Spleen (tissue), 11 donors: ENCODE results near the gene CAMK2B. TPM values are rescaled to one million over a fixed set of nuclear protein-coding genes. Genes with fewer than 3 reads are reported as not detected.

ENCODE experiments used
- DNase-seq: peaks from one replicate; pipeline ENCODE4 v3.0.0-alpha.2; 2020
- H3K27ac ChIP-seq, 8 donors: fragments of 200-600 bp; sonication (generic) in 7 of 8; 1 replicate in 4 of 8; 2 replicates in 4 of 8; pipeline versions ENCODE4 v1.5.0 to v1.8.0; 2016 to 2021; ENCODE audit warnings: inconsistent platforms in 4 of 8, mild to moderate bottlenecking in 4 of 8, moderate library complexity in 1 of 8
- H3K27me3 ChIP-seq, 7 donors: fragments of 200-600 bp; sonication (generic) in 6 of 7; replicated peaks in 1 of 7; 1 replicate in 4 of 7; 2 replicates in 3 of 7; pipeline versions ENCODE4 v1.5.0 to v1.8.0; 2016 to 2021; ENCODE audit warnings: inconsistent platforms in 3 of 7, mild to moderate bottlenecking in 1 of 7
- H3K36me3 ChIP-seq, 6 donors: fragments of 200-600 bp; sonication (generic) in 5 of 6; 1 replicate in 4 of 6; 2 replicates in 2 of 6; pipeline versions ENCODE4 v1.5.0 to v1.8.0; 2016 to 2021; ENCODE audit warnings: inconsistent platforms in 2 of 6
- H3K4me1 ChIP-seq, 6 donors: fragments of 200-600 bp; sonication (generic) in 5 of 6; 1 replicate in 3 of 6; 2 replicates in 3 of 6; pipeline versions ENCODE4 v1.5.0 to v1.8.0; 2016 to 2021; ENCODE audit warnings: inconsistent platforms in 3 of 6
- H3K4me3 ChIP-seq, 8 donors: fragments of 200-600 bp; sonication (generic) in 7 of 8; 1 replicate in 4 of 8; 2 replicates in 4 of 8; pipeline versions ENCODE4 v1.5.0 to v1.8.0; 2016 to 2021; ENCODE audit warnings: inconsistent platforms in 4 of 8, mild to moderate bottlenecking in 4 of 8, moderate library complexity in 2 of 8
- H3K9me3 ChIP-seq, 8 donors: fragments of 200-600 bp; sonication (generic) in 7 of 8; 1 replicate in 4 of 8; 2 replicates in 4 of 8; pipeline versions ENCODE4 v1.5.0 to v1.8.0; 2016 to 2021; ENCODE audit warnings: inconsistent platforms in 4 of 8
- CTCF ChIP-seq, 11 experiments: fragments of 200-600 bp in 7 of 11; fragments of 450-650 bp in 4 of 11; sonication (generic) in 4 of 11; IDR thresholded peaks in 8 of 11; conservative IDR thresholded peaks in 3 of 11; 1 replicate in 7 of 11; 2 replicates in 4 of 11; pipeline versions ENCODE4 v1.4.0 to v1.8.0; 2016 to 2021; ENCODE audit warnings: antibody characterized with exemption in 11 of 11, inconsistent platforms in 4 of 11, mild to moderate bottlenecking in 1 of 11
- POLR2A ChIP-seq, 3 donors: fragments of 450-650 bp; IDR thresholded peaks; one replicate each; pipeline ENCODE4 v1.5.1; 2017; ENCODE audit warnings: antibody characterized with exemption in 3 of 3, mild to moderate bottlenecking in 1 of 3
- POLR2AphosphoS5 ChIP-seq, 3 donors: sonication (generic); formaldehyde crosslinking; IDR thresholded peaks; one replicate each; pipeline ENCODE4 v1.5.1; 2017; ENCODE audit warnings: antibody characterized with exemption in 3 of 3
- WGBS, 5 donors: extraction: QIAGEN DNeasy Blood & Tissue Kit in 3 of 5; methylation state at CpG; one replicate each; pipeline versions ENCODE4 v1.1.5 to v1.1.7; 2013 to 2018; 5-methylcytosine and 5-hydroxymethylcytosine counted together
- intact Hi-C: fragments of 100-400 bp; cut with DNase I; formaldehyde crosslinking; loops from one replicate; pipeline ENCODE4 v1.15.0; 2023; ENCODE audit warnings: low total_unique reads
- polyA plus RNA-seq, 3 donors: library from polyadenylated mRNA; stranded (reverse); fragments of 200-250 nt; gene quantifications; one replicate each; pipeline ENCODE4 v1.2.1, GENCODE V29; 2013
- total RNA-seq, 7 donors: library from RNA; depleted of rRNA in 3 of 7; stranded (reverse); fragments of >200 nt in 3 of 7; fragmentation: NEBNext Ultra II Directional in 4 of 7; extraction: Animal tissue kit (Norgen Biotek cat#: 25700) in 4 of 7; gene quantifications; one replicate each; pipeline versions ENCODE4 v1.1.0 to v1.2.1, GENCODE V29; 2016 to 2021
- donor health status: healthy with polysubstance abuse.
- donor health status: DM: no; HTN: no; CAD: no; lungs with moderate emphysema.
- donor health status: DM: no; HTN: no; CAD: no.
- donor health status: Bipolar disorder and iron deficiency.
- donor health status: healthy.
- donor health status: DM: no; HTN: no; CAD: no.
- donor health status: DM: yes; HTN: yes; CAD: no.

The CAMK2B gene
- total and polyA plus RNA-seq, 10 donors: 0.20 to 2.9 (median 0.61) TPM; not detected in 2

GRCh38 chr7:44224974-44225565 is 100.3 kb downstream of the CAMK2B start:
- intact Hi-C loops: no loop called here
- Histone ChIP-seq H3K36me3 (no peaks in the 10 kb centered on the region), H3K27me3 (peaks cover 0 to 26% (median 13%) of the 10 kb centered on the region in 7 donors), H3K4me1 (no peaks in the 10 kb centered on the region), H3K4me3 (no peak overlapping the region), H3K9me3 (no peaks in the 10 kb centered on the region), H3K27ac (no peak overlapping the region)
- DNase-seq: peak; percentile 52
- WGBS, 5 donors: 62 to 78% (median 73%) methylated on average over 10 of the region's 10 CpGs
- TF ChIP-seq POLR2AphosphoS5 (IDR thresholded peaks at IDR 0.05): no peak
- TF ChIP-seq POLR2A (IDR thresholded peaks at IDR 0.05): no peak
- no peak for TF ChIP-seq CTCF (IDR thresholded peaks at IDR 0.05 in 8 of 11, conservative IDR thresholded peaks at IDR 0.05 in 3 of 11)

GRCh38 chr7:44224080-44224973 is 101.1 kb downstream of the CAMK2B start:
- Histone ChIP-seq H3K9me3 (no peaks in the 10 kb centered on the region), H3K27ac (no peak overlapping the region), H3K4me1 (no peaks in the 10 kb centered on the region), H3K4me3 (no peak overlapping the region), H3K27me3 (peaks cover 0 to 26% (median 13%) of the 10 kb centered on the region in 7 donors), H3K36me3 (no peaks in the 10 kb centered on the region)
- intact Hi-C loops: no loop called here
- TF ChIP-seq POLR2AphosphoS5 (IDR thresholded peaks at IDR 0.05) (no peak), POLR2A (IDR thresholded peaks at IDR 0.05) (no peak), CTCF (IDR thresholded peaks at IDR 0.05 in 8 of 11, conservative IDR thresholded peaks at IDR 0.05 in 3 of 11) (no peak)
- DNase-seq: peak; percentile 48
- WGBS, 5 donors: 77 to 85% (median 84%) methylated on average over 16 to 18 of the region's 18 CpGs

- no peaks in the 10 kb centered on the region for H3K9me3 ChIP-seq
- 67 to 75% (median 72%) methylated on average over 5 of the region's 5 CpGs for WGBS, 5 donors
- no peaks in the 10 kb centered on the region for H3K36me3 ChIP-seq
- peak; percentile 41 for DNase-seq
- H3K4me1 ChIP-seq: no peaks in the 10 kb centered on the region
- no peak for TF ChIP-seq POLR2A (IDR thresholded peaks at IDR 0.05)
- no peak for TF ChIP-seq POLR2AphosphoS5 (IDR thresholded peaks at IDR 0.05)
- no peak for TF ChIP-seq CTCF (IDR thresholded peaks at IDR 0.05 in 8 of 11, conservative IDR thresholded peaks at IDR 0.05 in 3 of 11)
- H3K27me3 ChIP-seq: peaks cover 0 to 26% (median 13%) of the 10 kb centered on the region in 7 donors
- H3K4me3 ChIP-seq: no peak overlapping the region
- intact Hi-C loops: no loop called here
- no peak overlapping the region for H3K27ac ChIP-seq
Observed at GRCh38 chr7:44223362-44224079, 101.9 kb downstream of the CAMK2B start.
